GM18909 (cell line): ENCODE measurements around the gene ZNF750.
"Not testable (repeated sequence)": the region's sequence is repeated elsewhere in the genome, so short reads cannot be mapped to it uniquely, and the experiment has no call there.

Experiments
- ATAC-seq: cut with Tn5 transposase; IDR thresholded peaks from one replicate; pipeline ENCODE4 v1.9.1; 2021; ENCODE audit warnings: mild to moderate bottlenecking; ENCODE audit not compliant: unreplicated experiment, poor library complexity

The ZNF750 gene

GRCh38 chr17:82799591-82799990 lies 40.2 kb downstream of the ZNF750 start:
- no peak for ATAC-seq

DNA sequence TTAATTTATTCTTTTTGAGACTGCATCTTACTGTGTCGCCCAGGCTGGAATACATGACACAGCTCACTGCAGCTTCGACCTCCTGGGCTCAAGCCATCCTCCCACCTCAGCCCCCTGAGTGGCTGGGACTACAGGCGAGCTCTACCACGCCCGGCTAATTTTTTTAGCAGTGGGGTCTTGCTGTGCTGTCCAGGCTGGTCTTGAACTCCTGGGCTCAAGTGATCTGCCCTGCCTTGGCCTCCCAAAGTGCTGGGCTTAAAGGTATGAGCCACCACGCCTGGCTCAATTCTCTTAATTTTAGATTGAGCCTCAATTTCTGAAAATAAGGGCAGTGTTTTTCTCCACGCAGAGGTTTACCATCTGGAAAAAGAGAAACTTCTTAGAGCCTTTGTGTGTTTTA lies 41.1 kb downstream of the ZNF750 start:
- no peak for ATAC-seq

- ATAC-seq, result no peak
Observed at GRCh38 chr17:82797061-82797460, 42.8 kb downstream of the ZNF750 start.

- no peak for ATAC-seq
Observed at GRCh38 chr17:82795615-82796014, 44.2 kb downstream of the ZNF750 start.

GRCh38 chr17:82794781-82795482 lies 44.9 kb downstream of the ZNF750 start:
- no peak for ATAC-seq

- no peak for ATAC-seq
Observed at GRCh38 chr17:82793974-82794630, 45.7 kb downstream of the ZNF750 start.

DNA sequence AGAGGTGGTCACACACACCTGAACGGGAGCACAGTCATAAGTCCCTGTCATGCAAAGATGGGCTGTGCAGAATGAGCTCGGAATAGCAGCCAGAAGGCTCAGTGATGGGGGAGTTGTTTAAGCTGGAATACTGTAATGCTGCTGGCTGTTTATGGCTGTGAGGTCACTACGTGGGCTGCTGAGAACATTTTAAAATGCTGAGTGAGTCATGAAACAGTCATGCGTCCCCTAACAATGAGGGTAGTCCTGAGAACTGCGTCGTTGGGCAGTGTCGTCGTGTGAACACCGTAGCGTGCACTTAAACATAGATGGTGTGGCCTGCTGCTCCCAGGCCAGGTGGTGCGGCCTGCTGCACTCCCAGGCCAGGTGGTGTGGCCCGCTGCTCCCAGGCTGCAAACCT lies 48.3 kb downstream of the ZNF750 start:
- no peak for ATAC-seq

- ATAC-seq, result no peak
Observed at GRCh38 chr17:82790391-82790790, 49.4 kb downstream of the ZNF750 start.

DNA sequence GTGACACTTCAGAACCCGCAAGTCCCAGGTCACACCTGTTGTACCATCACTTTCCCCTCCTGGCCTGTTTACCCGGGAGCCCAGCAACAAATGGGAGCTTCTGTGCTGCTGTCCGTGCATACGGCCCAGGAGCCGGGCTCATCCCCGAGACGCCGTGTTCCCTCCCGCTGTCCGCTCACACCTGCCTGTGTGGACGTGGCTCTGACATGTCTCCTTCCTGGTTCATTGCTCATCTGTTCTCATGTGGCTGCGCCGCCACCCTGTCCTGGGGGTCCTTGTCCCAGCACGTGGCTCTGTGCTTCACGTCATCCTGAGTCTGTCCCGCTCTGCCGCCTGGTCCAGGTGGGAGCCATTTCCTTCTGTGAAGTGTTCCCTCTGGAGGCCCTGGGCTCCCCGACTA lies 50.0 kb downstream of the ZNF750 start:
- no peak for ATAC-seq

DNA sequence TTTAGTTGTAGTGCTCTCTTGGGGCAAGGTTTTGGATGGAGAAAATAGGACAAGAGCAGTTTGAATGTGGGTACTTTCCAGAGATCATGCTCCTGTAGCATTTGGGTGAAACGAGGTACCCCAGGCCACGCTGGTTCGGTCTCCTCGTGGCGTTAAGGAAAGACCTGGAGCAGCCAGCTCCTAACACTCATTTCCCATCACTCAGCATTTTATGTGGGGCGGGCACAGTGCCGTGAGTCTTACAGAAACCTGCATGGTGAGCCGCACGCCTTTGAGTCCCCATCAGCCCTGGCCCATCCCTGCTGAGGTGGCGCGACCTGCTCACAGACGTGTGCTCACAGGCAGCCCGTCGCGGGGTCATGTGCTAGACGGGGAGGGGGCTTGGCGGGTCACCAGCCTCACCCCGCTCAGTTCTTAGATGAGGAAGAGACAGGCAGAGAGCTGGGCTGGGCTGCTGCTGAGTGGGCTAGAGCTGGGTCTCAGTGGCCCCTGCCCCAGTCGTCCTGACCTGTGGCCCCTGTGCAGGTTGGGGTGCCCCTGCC lies 50.7 kb downstream of the ZNF750 start:
- no peak for ATAC-seq

- no peak for ATAC-seq
Observed at GRCh38 chr17:82788206-82789001, 51.4 kb downstream of the ZNF750 start.

DNA sequence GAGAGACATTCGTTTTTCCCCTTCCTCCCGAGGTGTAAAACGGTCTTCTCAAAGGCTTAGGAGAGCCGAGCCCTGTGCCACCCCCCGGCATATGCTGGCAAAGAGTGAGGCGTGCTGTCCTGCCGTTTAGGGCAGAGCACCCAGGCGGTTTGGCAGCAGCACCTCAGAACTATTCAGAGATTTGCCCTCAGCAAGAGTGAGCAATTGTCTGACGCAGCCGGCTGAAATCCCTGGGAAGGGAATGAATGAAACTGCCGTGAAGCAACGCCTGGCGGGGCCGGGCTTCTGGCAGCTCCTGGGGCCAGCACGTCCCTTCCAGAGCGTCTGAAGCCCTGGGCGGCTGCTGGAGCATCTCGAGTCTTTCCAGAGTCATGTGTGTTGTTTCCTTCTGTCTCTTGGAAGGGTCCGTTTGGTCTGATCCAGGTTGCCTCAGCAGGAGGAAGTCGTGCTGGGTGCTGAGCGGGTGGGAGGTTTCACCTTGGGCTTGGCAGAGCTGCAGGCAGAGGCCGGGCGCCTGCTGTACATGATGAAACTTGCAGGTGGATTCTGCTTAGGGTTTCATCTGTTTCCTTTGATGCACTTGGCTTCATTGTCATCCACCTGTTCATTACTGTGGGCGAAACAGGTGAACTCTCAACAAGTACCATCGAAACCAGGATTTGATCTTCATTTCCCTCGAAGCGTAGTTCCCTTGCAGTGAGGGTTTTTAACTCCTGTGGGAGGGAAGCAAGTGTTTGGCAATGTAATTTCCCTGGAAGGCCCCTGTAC lies 52.6 kb downstream of the ZNF750 start:
- no peak for ATAC-seq

GRCh38 chr17:82786427-82786826 lies 53.4 kb downstream of the ZNF750 start:
- no peak for ATAC-seq

- not testable (repeated sequence) for ATAC-seq
Observed at GRCh38 chr17:82785581-82785980, 54.2 kb downstream of the ZNF750 start.

GRCh38 chr17:82783498-82783897 lies 56.3 kb downstream of the ZNF750 start:
- ATAC-seq, result no peak

GRCh38 chr17:82782657-82783207 lies 57.1 kb downstream of the ZNF750 start:
- ATAC-seq, result no peak

- ATAC-seq, result peak; percentile 70
Observed at GRCh38 chr17:82781894-82782274, 57.9 kb downstream of the ZNF750 start.

DNA sequence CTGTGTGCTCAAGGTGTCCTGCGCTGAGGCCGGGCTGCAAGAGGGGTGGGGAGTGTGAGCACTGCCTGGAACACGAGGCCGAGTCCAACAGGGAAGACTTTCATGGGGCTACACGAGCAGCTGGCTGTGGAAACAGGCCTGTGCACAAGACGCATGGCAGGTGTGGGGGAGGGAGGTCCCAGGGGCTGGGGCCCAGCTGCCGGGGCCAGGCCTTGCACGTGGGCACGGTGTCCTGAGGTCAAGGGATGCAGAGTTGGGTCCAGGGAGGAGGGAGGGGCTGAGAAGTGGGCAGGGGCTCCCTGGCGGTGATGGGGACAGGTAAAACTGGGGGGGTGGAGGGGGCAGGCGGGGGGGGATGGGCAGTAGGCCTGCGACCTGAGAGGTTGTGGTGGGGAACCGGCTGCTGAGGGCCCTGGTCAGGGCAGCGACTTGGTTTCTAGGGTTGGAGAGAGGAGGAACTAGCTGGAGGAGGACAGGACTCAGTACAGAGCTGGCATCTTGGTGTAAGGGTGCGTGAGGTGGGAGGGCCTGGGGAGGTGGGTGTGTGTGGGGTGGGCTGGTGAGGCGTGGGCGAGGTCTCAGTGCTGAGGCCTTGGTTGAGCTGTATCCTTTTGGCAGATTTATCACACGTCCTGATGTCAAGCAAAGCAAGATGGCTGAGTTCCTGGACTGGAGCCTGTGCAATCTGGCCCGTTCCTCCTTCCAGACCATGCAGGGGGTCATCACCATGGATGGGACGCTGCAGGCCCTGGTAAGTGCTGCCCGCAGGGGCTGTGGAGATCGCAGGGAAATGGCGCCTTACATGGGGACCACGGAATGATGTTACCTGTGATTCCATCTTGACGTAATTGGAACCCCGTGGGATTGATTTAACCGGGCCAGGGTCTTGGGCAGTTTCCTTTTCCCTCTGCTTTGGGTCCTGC lies 58.6 kb downstream of the ZNF750 start:
- ATAC-seq, result no peak

GRCh38 chr17:82780195-82780594 lies 59.6 kb downstream of the ZNF750 start:
- no peak for ATAC-seq
